Neuronal stem cell (in vitro differentiated cells): ENCODE results near the gene TNIP1.

Experiments
- DNase-seq: peaks from one replicate; pipeline ENCODE4 v3.0.0-alpha.2; 2013; ENCODE audit warnings: low spot score
- H2AFZ ChIP-seq: one replicate; pipeline ENCODE4 v1.6.1; 2013; ENCODE audit warnings: mild to moderate bottlenecking, low read length, inconsistent platforms
- H2AK5ac ChIP-seq: 2 replicates; pipeline ENCODE4 v1.6.1; 2013; ENCODE audit warnings: low read depth, mild to moderate bottlenecking, inconsistent platforms, low read length, moderate library complexity, mixed read lengths
- H2BK120ac ChIP-seq: 2 replicates; pipeline ENCODE4 v1.6.1; 2013; ENCODE audit warnings: low read depth, mild to moderate bottlenecking, inconsistent platforms, low read length, moderate library complexity, mixed read lengths
- H2BK12ac ChIP-seq: one replicate; pipeline ENCODE4 v1.6.1; 2013; ENCODE audit warnings: low read length, inconsistent platforms
- H2BK15ac ChIP-seq: 2 replicates; pipeline ENCODE4 v1.6.1; 2013; ENCODE audit warnings: mild to moderate bottlenecking, low read length, inconsistent platforms, mixed read lengths
- H2BK5ac ChIP-seq: one replicate; pipeline ENCODE4 v1.6.1; 2013; ENCODE audit warnings: inconsistent platforms, mild to moderate bottlenecking, low read length, moderate library complexity
- H3K14ac ChIP-seq: one replicate; pipeline ENCODE4 v1.6.1; 2013; ENCODE audit warnings: low read length, inconsistent platforms
- H3K18ac ChIP-seq: 2 replicates; pipeline ENCODE4 v1.6.1; 2013; ENCODE audit warnings: low read length, inconsistent platforms
- H3K23ac ChIP-seq: 2 replicates; pipeline ENCODE4 v1.6.1; 2013; ENCODE audit warnings: low read depth, mild to moderate bottlenecking, mixed read lengths, low read length, inconsistent platforms; ENCODE audit not compliant: poor library complexity
- H3K27ac ChIP-seq: replicated peaks from 3 replicates; pipeline ENCODE4 v1.5.1; 2013; ENCODE audit warnings: low read length, inconsistent platforms
- H3K27me3 ChIP-seq, 3 experiments: 2 replicates each; pipeline ENCODE4 v1.6.1; 2013; ENCODE audit warnings: low read length in 3 of 3, mild to moderate bottlenecking in 2 of 3, inconsistent platforms in 1 of 3, low read depth in 1 of 3, mixed read lengths in 1 of 3, moderate library complexity in 1 of 3; ENCODE audit not compliant: control insufficient read depth in 3 of 3, insufficient read depth in 3 of 3
- H3K36me3 ChIP-seq, 2 donors: replicated peaks in 1 of 2; 2 replicates each; pipeline ENCODE4 v1.6.1; 2013; ENCODE audit warnings: low read length in 2 of 2; ENCODE audit not compliant: control insufficient read depth in 2 of 2, insufficient read depth in 2 of 2
- H3K4ac ChIP-seq: 2 replicates; pipeline ENCODE4 v1.6.1; 2013; ENCODE audit warnings: inconsistent platforms, mild to moderate bottlenecking, low read length, moderate library complexity
- H3K4me1 ChIP-seq, 2 donors: 1 replicate in 1 of 2; 2 replicates in 1 of 2; pipeline ENCODE4 v1.6.1; 2013; ENCODE audit warnings: low read length in 2 of 2, low read depth in 1 of 2; ENCODE audit not compliant: control insufficient read depth in 2 of 2, insufficient read depth in 1 of 2
- H3K4me2 ChIP-seq: one replicate; pipeline ENCODE4 v1.6.1; 2013; ENCODE audit warnings: mild to moderate bottlenecking, low read length, inconsistent platforms; ENCODE audit not compliant: insufficient read depth, poor library complexity, severe bottlenecking
- H3K4me3 ChIP-seq, 2 donors: 2 replicates each; pipeline ENCODE4 v1.5.1; 2013; ENCODE audit warnings: low read length in 2 of 2, mild to moderate bottlenecking in 2 of 2, inconsistent platforms in 1 of 2, moderate library complexity in 1 of 2
- H3K79me1 ChIP-seq: one replicate; pipeline ENCODE4 v1.6.1; 2013; ENCODE audit warnings: low read depth, mild to moderate bottlenecking, inconsistent platforms, low read length, moderate library complexity
- H3K9ac ChIP-seq: one replicate; pipeline ENCODE4 v1.6.1; 2013; ENCODE audit warnings: mild to moderate bottlenecking, low read depth, low read length, inconsistent platforms; ENCODE audit not compliant: poor library complexity
- H3K9me3 ChIP-seq, 2 donors: replicated peaks in 1 of 2; 2 replicates each; pipeline versions ENCODE3 to v1.6.1; 2013; ENCODE audit warnings: low read length in 2 of 2, mild to moderate bottlenecking in 2 of 2, inconsistent platforms in 1 of 2, low read depth in 1 of 2, mixed read lengths in 1 of 2, moderate library complexity in 1 of 2; ENCODE audit not compliant: control insufficient read depth in 2 of 2, insufficient read depth in 1 of 2
- H4K8ac ChIP-seq: one replicate; pipeline ENCODE4 v1.6.1; 2013; ENCODE audit warnings: low read depth, mild to moderate bottlenecking, inconsistent platforms, low read length, moderate library complexity
- H4K91ac ChIP-seq: one replicate; pipeline ENCODE4 v1.6.1; 2013; ENCODE audit warnings: low read length, low read depth, mild to moderate bottlenecking, inconsistent platforms; ENCODE audit not compliant: poor library complexity
- WGBS, 2 donors: extraction: QIAGEN DNeasy Blood & Tissue Kit; methylation state at CpG; one replicate each; pipeline ENCODE4 v1.1.7; 2013; ENCODE audit warnings: missing lambda C conversion rate in 2 of 2, mixed read lengths in 1 of 2; ENCODE audit not compliant: insufficient read length in 2 of 2, insufficient replicate concordance in 1 of 2; ENCODE audit errors: extremely low coverage in 2 of 2; 5-methylcytosine and 5-hydroxymethylcytosine counted together

TNIP1 gene

DNA sequence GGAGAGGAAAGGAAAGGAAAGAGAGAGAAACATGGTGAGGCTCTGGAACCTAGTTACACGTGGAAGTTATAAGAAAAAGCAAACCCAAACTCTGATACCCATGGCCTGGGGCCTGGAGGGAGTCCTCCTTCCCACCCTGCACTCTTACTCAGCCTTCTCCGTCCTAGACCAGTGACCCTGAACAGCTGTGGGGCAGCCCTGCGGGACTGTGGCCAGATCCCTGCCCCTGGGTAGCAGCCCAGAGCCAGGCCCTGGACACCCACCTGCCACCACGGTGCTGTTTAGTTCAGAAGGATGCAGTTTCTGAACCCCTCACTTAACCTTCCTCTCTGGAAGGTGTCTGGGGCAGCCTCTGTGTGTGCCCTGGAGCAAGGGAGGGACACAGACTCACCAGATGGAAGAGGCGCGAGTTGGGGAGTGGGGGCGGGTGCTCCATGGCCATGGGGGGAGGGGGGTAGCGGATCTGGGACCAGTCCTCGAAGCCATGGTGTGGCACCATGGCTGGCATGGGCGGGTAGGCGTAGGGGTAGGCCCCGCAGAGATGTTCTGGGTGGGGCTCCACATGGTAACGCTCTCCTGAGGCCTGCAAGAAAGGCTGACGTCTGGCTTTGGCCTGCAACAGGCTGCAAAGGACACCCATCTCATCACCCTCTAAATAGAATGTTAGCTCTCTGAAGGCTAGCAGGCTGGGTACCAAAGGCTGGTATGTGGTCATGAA lies 47.5 kb downstream of the TNIP1 start:
- no peak for DNase-seq
- Histone ChIP-seq H3K14ac (no peak overlapping the region), H3K18ac (no peak overlapping the region), H3K4me1 (no peaks in the 10 kb centered on the region), H3K27ac (no peak overlapping the region), H3K23ac (no peak overlapping the region), H2BK12ac (no peak overlapping the region), H3K9me3 (no peaks in the 10 kb centered on the region), H3K27me3 (no peaks in the 10 kb centered on the region), H2BK5ac (no peak overlapping the region), H2BK120ac (no peak overlapping the region), H3K4ac (no peak overlapping the region), H3K4me3 (no peak overlapping the region), H3K4me2 (no peak overlapping the region), H2AFZ (no peak overlapping the region), H3K9ac (peak overlapping the region; percentile 31), H4K8ac (no peak overlapping the region), H4K91ac (no peak overlapping the region), H2BK15ac (no peak overlapping the region), H3K36me3 (peaks cover 20 to 71% of the 10 kb centered on the region in 2 donors), H3K79me1 (no peaks in the 10 kb centered on the region), H2AK5ac (no peak overlapping the region)
- WGBS, 2 donors, result no CpG with 5 or more reads among the region's 14 CpGs

DNA sequence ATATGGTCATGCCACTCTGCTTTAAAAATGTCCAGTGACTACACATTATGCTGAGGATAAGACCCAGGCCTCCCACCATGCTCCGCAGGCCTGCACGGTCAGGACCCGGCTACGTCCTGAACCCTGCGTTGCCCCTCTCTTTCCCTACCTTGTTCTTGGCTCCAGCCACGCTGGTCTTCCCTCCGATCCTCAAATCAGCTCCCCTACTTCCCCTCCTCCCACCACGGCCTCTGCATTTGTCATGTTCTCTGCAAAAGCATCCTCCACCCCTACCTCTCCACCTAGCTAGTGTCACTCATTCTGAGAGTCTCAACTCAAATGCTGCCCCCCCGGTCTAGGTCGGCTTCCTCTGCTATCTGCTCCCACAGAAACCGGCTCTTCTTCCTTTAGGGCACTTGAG lies 49.3 kb downstream of the TNIP1 start:
- Histone ChIP-seq H3K36me3 (peaks cover 23 to 66% of the 10 kb centered on the region in 2 donors), H2AFZ (no peak overlapping the region)
- no peak for DNase-seq

DNA sequence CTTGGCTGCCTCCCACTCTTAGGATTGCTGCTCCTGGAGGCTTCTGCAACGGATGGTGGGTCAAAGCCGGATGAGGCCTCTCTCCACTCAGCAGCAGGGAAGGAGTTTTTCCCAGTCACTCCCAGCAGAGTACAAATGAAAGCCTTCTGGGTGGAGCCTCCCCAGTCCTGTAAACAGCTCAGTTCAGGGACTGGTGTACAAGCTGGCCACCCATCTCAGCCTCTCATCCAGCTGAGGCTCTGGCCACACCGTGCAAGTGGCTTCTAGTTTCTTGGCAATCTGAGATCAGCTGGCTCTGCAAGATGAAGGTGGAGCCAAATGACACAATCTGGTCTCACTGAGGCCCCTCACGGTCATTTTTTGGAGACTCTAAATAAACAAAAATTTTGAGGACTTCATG lies 50.5 kb downstream of the TNIP1 start:
- no peak overlapping the region for H3K18ac ChIP-seq
- no peak for DNase-seq
- no peaks in the 10 kb centered on the region for H3K4me1 ChIP-seq
- H3K27me3 ChIP-seq, result no peaks in the 10 kb centered on the region
- H3K9me3 ChIP-seq, result no peaks in the 10 kb centered on the region
- H2BK120ac ChIP-seq, result no peak overlapping the region
- no peak overlapping the region for H3K4me2 ChIP-seq
- no peak overlapping the region for H3K9ac ChIP-seq
- H3K4me3 ChIP-seq, result no peak overlapping the region
- H2BK12ac ChIP-seq, result no peak overlapping the region
- H3K79me1 ChIP-seq, result no peaks in the 10 kb centered on the region
- no peak overlapping the region for H3K27ac ChIP-seq
- no peak overlapping the region for H2AFZ ChIP-seq
- H3K4ac ChIP-seq, result no peak overlapping the region
- peaks cover 21 to 55% of the 10 kb centered on the region in 2 donors for H3K36me3 ChIP-seq
- H3K14ac ChIP-seq, result no peak overlapping the region
- no peak overlapping the region for H4K91ac ChIP-seq
- H4K8ac ChIP-seq, result no peak overlapping the region
- no CpG with 5 or more reads among the region's 4 CpGs for WGBS, 2 donors
- H2BK5ac ChIP-seq, result no peak overlapping the region
- H3K23ac ChIP-seq, result no peak overlapping the region
- no peak overlapping the region for H2BK15ac ChIP-seq
- H2AK5ac ChIP-seq, result no peak overlapping the region

More for the DNA sequence above, 49.3 kb downstream of the TNIP1 start:
- Histone ChIP-seq H2BK120ac (no peak overlapping the region), H3K9me3 (no peaks in the 10 kb centered on the region), H3K4me1 (no peaks in the 10 kb centered on the region), H2BK12ac (no peak overlapping the region), H3K14ac (no peak overlapping the region), H3K9ac (no peak overlapping the region), H3K27ac (no peak overlapping the region), H2BK5ac (no peak overlapping the region), H3K23ac (no peak overlapping the region), H2AK5ac (no peak overlapping the region), H3K4me2 (no peak overlapping the region), H4K91ac (no peak overlapping the region), H3K79me1 (no peaks in the 10 kb centered on the region), H2BK15ac (no peak overlapping the region), H3K27me3 (no peaks in the 10 kb centered on the region), H3K4ac (no peak overlapping the region), H4K8ac (no peak overlapping the region), H3K18ac (no peak overlapping the region), H3K4me3 (no peak overlapping the region)
- no CpG with 5 or more reads among the region's 11 CpGs for WGBS, 2 donors

DNA sequence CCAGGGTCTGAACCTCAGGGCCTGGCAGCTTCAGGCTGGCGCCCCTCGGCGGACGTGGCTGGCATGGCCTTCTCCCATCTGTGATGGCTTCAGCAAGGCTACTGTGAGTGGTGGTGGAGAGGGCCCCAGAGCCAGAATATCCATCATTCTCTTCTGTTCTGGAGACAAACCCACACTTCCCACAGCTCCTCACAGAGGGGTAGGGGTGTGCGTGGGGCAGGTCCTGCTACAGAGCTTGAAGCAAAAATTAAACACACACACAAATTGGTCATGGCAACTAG lies 50.8 kb downstream of the TNIP1 start:
- no CpG with 5 or more reads among the region's 5 CpGs for WGBS, 2 donors
- Histone ChIP-seq H3K23ac (peak overlapping the region; percentile 32), H2BK15ac (no peak overlapping the region), H2BK12ac (no peak overlapping the region), H3K4me2 (no peak overlapping the region), H4K8ac (no peak overlapping the region), H3K4ac (no peak overlapping the region), H2AK5ac (no peak overlapping the region), H3K4me3 (no peak overlapping the region), H2AFZ (no peak overlapping the region), H2BK5ac (no peak overlapping the region), H3K27me3 (no peaks in the 10 kb centered on the region), H4K91ac (no peak overlapping the region), H2BK120ac (no peak overlapping the region), H3K36me3 (peaks cover 21 to 51% of the 10 kb centered on the region in 2 donors), H3K27ac (no peak overlapping the region), H3K9me3 (no peaks in the 10 kb centered on the region), H3K79me1 (no peaks in the 10 kb centered on the region), H3K14ac (no peak overlapping the region), H3K4me1 (no peaks in the 10 kb centered on the region), H3K9ac (no peak overlapping the region), H3K18ac (no peak overlapping the region)
- DNase-seq, result no peak
